GM18907 (cell line): ENCODE data around the gene TBC1D7.

Source experiments
- ATAC-seq: cut with Tn5 transposase; IDR thresholded peaks from one replicate; pipeline ENCODE4 v1.9.1; 2021; ENCODE audit warnings: mild to moderate bottlenecking, moderate library complexity; ENCODE audit not compliant: unreplicated experiment

The TBC1D7 gene

DNA sequence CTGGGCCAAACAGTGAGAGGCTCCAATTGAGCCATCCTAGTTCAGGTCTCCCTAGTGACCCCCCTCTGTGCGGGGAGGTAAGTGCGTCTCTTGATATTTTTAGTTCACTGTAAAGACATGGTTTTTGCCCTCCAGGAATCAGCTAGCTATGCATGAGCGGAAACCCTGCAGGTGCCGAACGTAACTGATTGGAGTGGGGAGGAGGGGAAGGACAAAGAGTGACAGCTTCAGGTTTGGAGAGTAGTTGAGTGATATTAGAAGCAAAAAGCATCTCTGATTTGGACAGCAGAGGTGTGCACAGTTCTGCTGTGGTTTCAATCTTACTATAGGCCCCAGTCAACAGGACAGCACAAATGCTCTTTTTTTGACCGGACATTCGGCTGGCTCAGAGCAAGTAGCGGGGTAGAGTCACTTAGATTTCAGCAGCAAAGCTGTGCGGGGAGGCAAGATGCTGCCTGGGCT lies 31.8 kb downstream of the TBC1D7 start:
- ATAC-seq, result no peak

DNA sequence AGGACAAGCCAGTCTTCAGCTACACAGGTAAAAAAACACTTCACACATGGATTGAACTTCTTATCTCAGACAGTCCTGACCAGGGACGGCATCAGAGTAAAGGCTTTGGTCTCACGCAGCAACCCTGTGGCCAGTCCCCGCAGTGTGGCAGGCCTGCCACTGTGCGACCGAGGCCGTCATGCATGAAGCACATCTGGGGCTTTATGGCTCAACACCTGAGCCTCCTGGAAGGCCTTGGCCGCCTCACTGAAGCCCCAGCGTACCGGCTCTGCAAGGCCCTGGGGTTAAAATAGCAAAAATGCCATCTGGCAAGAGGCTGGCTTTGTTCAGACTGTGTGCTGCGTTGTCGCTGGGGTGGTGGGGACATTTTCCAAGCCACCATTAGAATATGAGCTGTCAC lies 32.8 kb downstream of the TBC1D7 start:
- ATAC-seq, result no peak

DNA sequence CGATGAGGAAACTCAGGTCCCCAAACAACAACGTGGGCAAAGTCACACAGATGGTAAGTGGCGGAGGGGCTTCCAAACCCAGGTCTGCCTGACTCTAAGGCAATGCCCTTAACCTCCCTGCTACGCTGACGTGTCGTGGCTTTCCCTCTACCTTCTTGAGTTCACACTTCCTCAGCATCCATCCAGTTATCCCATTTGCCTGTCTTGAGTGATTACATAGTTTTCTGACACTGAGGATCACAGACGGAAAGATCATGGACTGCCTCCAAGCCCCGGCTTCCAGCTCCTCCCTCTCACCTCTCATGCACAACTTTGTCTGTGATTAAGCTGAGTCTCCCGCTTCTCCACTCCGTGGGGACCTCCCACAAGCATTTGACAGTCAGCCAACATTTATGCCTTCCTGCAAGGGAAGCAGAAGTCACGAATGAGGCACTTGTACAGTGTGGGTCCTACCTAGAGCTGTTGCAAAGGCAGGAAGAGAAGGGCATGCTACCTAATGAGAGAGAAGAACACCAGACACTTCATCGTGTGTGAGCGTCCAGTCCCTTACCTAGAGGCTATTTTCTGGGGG lies 33.8 kb downstream of the TBC1D7 start:
- no peak for ATAC-seq

DNA sequence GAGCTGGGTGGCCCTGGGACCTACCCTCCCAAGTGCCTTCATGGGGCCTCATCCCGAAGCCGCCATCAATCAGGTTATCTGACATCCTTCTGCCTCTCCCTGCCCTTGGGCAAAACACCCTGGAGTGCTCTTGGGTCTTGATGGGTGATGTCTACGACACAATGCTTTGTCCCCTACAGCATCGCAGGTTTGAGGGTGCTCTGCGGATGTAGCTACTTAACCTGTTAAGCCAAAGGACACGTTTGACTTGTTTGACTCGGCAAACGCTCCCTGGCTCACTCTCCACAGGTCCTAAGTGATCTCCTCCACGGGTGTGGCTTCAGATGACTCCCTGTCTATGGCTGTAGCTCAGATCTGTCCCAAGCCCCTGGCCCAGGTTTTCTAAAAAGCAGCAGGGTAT lies 35.6 kb downstream of the TBC1D7 start:
- ATAC-seq, result no peak

DNA sequence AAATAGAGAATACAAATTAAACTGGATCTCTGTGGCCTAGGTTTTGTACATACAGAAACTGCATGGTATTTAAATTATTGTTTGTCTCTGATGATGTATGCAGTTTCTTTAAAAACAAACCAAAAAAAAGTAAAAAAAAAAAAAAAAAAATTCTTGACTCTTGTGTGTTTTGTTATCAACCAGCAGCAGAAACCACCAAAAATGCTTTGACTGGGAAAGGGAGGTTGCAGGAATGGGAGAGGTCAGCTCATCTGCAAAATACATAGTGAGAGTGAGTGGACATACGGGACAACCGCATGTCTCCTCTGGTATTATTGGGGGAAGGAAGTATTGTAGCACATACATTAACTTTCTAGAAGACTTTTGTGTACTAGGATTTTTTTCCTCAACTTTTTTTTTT lies 38.0 kb downstream of the TBC1D7 start:
- ATAC-seq, result no peak

DNA sequence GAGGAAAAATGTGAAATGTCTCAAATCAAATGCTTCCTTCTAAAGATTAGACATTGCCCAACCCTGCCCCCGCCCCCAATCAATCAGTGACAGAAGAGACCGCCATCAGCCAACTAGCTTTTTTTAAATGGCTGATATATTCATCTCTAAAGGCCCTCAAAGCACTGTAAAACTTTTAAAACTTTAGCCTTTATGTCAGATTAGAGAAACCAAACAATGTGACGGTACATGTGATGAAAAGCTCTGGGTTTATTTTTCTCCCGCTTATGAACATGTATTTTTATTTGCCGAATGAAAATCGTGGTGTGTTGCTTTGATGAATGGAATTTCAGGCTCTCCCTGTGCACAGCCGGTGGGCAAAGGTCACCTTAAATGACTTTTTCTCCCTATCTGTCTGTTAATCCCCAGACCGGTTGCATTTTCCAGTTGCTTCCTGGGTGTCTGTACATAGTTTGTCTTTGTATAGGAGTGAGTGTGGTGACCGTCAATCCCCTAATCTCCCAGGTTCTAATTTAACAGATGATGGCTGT lies 38.5 kb downstream of the TBC1D7 start:
- no peak for ATAC-seq

DNA sequence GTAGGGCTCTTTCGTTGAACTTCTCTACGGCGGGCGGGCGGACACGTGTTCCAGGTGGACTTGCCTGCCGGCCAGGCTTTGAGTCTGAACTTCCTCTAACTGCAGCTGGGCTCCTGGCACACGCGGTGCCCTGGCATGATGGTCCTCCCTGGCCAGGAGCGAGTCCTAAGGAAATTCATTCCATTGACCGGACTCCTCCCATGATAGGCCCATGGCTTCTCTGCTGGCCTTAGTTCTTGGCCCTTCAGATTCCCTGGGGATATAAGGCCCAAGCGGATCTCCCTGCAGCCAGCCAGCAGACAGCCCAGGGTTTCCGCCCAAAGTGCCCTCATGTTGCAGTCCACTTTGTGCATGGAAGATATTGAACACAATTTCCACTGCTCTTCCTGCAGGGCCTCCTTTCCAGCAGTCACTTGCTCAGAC lies 39.4 kb downstream of the TBC1D7 start:
- no peak for ATAC-seq

DNA sequence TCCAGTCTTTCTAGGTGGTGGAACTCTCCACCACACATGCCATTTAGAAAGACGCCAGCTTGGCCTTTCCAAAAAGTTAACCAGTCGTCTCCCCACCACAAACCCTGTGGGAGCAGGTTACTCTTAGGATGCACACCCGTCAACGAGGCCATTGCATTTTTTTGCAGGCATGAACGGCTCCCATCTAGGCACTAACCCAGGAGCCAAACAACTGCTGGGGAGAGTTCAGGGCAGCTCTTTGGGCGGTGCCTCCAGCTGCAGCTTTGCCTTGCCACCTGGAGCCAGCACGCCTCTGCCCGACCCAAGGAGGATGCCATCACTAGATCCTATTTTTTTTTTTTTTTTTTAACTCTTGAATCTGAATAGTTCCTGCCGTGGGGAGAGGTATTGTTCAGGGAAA lies 39.9 kb downstream of the TBC1D7 start:
- no peak for ATAC-seq

DNA sequence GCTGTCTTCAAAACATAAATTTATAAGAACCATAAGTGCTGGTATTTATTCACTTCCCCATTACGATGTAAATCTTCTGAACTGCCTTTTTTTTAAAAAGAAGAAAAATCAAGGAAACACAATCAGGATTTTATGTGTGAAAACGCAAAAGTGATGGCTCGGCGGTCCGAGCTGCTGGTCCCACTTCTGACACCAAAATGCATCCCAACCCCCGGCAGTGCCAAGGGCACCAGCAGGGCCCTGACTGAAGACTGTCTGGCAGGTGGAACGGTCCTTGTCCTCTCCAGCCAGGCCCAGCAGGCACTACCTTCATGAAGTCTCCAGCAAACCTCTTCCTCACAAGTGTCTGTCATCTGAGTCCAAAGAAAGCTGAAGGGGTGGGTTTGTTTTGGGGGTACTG lies 41.2 kb downstream of the TBC1D7 start:
- ATAC-seq, result no peak

DNA sequence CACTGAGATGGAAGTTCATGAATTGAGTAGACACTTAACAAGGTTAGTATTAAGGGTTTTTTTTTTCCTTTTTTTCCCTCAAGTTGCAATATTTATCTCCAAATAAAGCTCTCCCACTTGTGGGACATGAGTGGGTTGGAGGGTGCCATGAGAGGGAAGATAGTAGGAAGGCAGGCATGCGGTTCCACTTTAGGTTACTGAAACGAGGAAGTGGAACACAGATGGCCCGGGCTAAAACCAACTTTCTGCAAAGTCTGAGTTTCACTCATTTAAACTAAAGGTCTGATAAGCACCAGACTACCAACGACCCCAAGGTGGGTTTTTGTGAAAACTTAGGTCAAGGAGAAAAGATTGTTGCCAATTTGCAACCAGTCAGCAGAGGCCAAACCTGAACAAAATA lies 42.2 kb downstream of the TBC1D7 start:
- no peak for ATAC-seq

DNA sequence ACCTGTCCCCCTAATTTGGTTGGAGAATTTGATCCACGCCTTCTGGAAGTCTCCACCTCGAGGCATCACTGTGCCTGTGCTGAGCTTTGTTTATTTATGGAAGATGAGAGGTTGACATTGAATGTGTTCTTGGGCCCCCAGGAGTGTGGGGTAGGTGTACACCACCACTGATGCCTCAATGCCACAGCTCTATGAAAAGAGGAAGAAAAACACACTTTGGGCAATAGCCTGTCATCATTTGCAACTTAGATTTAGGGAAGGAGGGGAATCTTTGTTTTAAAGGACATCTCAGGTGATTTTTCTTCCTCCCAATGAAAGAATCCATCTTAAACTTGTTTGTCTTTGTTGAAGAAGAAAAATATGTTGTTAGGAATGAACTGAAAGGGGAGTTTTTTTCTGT lies 42.6 kb downstream of the TBC1D7 start:
- ATAC-seq, result no peak

DNA sequence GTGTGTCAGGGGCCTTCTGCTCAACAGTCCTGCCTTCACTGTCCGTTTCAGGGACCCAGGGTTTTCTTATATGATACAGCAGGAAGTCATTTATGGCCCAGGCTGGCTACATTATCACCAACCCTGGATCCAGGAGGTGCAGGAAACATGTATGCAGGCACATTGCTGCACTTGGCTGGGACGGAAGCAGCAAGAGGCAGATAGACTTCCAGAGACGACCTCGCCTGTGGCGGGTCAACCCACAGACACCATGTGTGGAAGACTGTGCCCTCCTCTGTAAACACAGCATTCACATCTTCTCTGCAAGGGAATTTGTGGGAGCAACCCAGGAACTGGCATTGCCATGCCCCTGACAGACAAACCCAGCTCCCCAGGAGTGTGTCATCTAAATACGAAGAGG lies 43.7 kb downstream of the TBC1D7 start:
- no peak for ATAC-seq

DNA sequence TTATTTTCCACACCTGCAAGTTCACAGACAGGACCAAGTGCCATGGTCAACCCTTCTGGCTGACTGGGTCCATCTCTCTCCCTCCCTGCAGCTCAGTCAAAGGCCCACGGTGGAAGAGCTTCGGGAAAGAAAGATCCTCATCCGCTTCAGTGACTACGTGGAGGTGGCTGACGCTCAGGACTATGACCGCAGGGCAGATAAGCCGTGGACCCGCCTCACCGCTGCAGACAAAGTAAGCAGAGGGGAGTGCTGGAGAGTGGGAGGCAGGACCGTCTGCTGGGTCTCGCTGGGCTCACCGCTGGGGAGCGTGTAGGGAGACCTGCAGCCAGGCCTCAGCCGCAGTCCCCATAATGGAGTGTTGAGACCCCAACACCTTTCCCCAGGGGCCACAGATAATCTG lies 45.0 kb downstream of the TBC1D7 start:
- ATAC-seq, result no peak

DNA sequence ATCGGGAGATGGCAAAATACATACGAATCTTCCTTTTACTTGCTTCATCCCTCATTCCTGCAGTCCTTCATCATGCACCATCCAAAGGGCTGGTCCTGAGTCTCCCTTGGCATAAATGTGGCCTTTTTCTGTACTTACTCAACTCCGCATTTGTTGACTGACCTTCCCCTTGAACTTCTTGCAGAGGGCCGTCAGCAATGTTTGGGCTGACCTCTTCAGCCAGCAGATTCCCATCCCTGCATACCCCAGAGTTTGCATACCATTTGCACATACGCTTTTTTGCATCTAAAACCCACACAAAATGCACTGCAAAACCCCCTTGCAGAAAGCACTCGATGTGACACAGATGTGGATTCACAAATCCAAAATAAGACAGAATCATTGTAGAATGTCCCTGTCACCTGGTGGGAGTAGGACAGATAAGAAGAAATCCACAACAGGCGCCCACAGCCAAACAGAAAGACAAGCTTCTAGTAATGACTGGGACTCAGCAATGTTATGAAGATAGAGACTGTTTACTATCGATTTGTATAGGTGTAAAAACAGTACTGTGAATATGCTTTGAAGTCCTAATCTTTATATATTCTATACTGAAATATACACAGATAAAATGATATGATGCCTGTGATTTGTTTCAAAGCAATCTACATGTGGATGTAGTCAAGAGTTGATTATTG lies 45.8 kb downstream of the TBC1D7 start:
- no peak for ATAC-seq

DNA sequence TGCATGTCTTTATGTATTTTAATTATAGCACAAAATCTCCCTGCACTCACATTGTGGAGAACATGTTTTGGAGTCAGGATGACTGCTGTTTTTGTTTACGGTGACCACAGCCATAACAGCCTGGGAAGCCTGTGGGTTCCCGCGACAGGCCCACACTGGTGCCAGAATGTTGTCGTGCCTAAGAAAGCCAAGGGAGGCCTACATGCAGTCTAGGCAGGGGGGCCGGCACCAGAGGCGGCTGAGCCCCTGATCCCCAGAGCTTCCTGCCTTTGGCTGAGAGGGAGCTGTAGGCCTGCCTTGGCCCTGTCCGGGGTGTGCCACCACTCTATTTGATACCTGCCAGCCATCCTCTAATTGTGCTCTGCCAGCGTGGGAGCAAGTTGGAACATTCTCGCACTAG lies 46.7 kb downstream of the TBC1D7 start:
- no peak for ATAC-seq

DNA sequence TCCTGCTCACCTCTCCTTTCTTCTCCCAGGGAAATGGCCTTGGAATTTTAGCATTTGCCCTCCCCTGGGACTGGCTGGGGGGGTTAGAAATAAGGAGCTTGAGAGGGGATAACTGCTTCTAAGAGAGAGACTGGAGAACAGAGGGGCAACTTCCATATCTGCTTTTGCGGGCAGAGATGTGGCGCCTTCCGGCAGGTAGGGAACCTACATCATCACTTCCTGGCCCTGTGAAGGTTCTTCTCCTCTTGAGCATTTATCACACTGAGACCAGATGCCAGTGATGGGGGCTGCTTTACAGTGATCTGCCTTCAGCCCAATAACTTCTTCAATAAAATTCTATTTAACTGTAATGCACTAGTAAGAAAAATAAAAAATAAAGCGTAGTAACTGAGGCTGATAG lies 48.1 kb downstream of the TBC1D7 start:
- no peak for ATAC-seq

DNA sequence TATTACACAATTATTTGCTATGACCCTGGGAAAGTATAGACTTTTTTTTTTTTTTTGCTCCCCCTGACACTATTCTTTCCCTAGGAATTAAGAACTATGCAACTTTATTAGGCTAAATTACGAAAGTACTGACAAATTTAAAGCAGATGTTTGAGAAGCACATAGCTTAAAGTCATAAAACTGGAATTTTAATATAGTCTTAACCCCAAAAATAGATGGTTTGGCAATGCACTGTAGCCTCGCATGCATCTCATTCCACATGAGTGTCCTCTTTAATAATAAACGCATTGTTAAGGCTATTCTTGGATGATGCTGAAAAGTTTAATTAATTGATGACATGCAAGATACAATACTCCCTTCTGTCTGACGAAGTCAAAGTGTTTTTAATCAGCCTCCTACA lies 49.3 kb downstream of the TBC1D7 start:
- ATAC-seq, result no peak

DNA sequence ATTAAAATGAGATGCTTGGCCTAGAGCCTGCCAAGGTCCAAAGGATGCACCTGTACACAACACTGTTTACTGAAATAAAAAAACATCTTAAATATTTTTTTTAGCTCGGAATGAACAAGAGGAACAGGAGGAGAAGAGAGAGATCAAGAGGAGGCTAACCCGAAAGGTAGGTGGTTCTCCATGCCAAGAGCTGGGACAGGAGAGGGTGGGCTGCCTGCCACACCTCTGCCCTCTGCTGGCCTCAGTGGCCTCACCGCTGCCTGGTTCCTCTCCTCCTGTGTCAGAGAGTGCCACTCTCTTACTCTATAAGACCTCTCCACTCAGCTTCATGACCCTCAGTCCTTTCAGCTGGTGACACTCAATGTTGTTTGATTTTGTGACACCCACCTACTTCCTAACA lies 50.2 kb downstream of the TBC1D7 start:
- ATAC-seq, result no peak

DNA sequence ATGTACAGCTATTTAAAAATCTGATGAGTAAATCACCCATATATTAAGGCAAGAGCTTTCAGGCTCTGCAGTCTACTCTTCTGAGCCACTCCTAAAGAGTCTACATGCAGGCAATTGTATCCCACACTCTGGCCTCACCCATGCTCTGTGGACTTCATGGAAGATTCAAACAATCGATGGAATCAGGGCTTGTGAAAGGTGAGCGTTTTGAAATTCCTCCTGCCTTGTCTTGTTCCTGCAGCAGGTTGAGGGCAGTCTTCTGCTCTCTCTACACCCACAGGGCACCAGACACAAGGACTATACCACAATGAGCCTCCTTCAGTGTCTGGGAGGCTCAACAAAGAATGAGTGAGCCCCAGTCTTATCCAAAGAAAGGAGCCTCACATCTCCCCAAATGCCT lies 51.1 kb downstream of the TBC1D7 start:
- no peak for ATAC-seq

DNA sequence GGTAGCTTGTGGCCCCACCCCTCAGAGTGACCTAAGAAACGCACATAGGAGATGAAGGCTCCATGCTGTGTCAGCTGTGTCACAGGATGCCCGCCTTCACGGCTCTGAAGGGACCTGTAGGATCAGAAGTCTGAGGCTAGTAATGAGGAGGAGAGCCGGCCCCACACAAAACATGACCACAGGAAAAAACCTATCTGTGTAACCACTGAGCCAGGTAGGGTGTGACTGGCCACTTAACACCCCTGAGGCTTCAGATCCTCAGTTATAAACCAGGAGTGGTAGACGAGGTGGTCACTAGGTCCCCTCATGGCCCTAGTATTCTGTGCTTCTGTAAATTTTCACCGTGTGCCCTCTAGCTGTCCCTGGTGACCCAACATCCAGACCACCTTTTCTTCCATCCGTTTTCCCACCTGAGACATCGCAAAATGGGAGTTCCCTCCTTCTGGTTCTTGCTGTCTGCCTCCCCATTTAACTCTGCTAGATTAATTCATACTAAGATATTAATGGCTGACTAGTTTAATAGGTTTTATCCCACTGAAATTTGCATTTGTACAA lies 52.8 kb downstream of the TBC1D7 start:
- ATAC-seq, result no peak

DNA sequence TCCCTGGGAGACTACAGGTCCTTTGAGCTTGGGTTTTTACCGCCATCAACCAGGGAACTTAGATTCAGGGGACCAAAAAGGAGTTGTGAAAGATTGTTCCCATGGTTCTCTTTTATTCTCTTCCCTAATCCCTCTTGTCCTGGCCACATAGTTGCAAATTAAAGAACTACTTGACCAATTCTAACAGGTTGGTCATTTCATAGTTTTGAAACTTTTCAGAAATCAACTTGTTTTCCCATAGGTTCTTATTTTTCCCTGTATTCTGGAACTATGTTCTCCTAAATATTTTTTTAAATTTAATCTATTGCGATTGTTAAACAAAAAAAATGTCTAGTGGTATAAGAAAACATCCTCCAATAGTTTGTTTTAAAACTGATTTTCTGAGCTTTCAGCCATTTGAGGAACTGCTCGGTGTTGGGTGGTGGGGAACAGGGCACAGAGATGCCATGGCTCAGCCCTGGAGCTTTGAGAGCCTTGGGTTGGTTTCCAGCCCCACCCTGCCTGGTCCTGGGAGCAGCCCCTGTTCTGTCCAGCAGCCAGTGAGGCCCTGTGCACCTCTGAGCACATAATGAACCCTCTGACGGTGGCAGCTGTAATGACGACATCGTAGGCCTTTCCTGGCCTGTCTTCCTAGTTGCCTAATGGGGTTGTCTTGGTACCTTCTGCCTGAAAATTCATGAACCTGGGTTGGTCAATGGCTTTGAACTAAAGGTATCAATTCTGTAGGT lies 53.5 kb downstream of the TBC1D7 start:
- no peak for ATAC-seq
